GM12873 (cell line): Measurements from ENCODE around the gene HES6.

ENCODE experiments used
- CTCF ChIP-seq: IDR thresholded peaks from 2 replicates; pipeline ENCODE4 v1.5.1; 2012; ENCODE audit warnings: low read depth, mild to moderate bottlenecking, moderate library complexity, low read length, control low read depth; ENCODE audit not compliant: insufficient read depth; ENCODE audit errors: missing control alignments

Gene HES6

GRCh38 chr2:238226698-238227586 lies 12.9 kb downstream of the HES6 start:
- no peak for TF ChIP-seq CTCF

GRCh38 chr2:238225911-238226697 lies 13.7 kb downstream of the HES6 start:
- no peak for TF ChIP-seq CTCF

GRCh38 chr2:238225121-238225520 lies 14.7 kb downstream of the HES6 start:
- TF ChIP-seq CTCF = no peak

- TF ChIP-seq CTCF = no peak
These were observed 15.3 kb downstream of the HES6 start for GRCh38 chr2:238224356-238225035.

- TF ChIP-seq CTCF = no peak
These were observed 18.8 kb downstream of the HES6 start for GRCh38 chr2:238220892-238221521.

GRCh38 chr2:238220274-238220891 lies 19.5 kb downstream of the HES6 start:
- no peak for TF ChIP-seq CTCF
